GM12891 (cell line): Measurements from ENCODE around the gene GNB1L.

ENCODE experiments used
- DNase-seq: peaks from one replicate; pipeline ENCODE4 v3.0.0; 2011; ENCODE audit warnings: low spot score; ENCODE audit not compliant: insufficient read length
- FAIRE-seq: peaks from 2 replicates; lab custom pipeline; 2011; peaks lifted over from hg19 to GRCh38; lab: Jason Lieb, UNC
- PAX5 ChIP-seq: IDR thresholded peaks from 2 replicates; pipeline ENCODE4 v1.6.1; 2011; ENCODE audit warnings: low read length, moderate library complexity, mild to moderate bottlenecking; ENCODE audit not compliant: insufficient read depth, severe bottlenecking
- POLR2A ChIP-seq: IDR thresholded peaks from 2 replicates; pipeline ENCODE4 v1.6.1; 2011; ENCODE audit warnings: low read depth, low read length, control low read depth
- POLR2AphosphoS5 ChIP-seq: IDR thresholded peaks from 2 replicates; pipeline ENCODE4 v1.6.1; 2011; ENCODE audit warnings: low read depth, low read length, control low read depth
- POU2F2 ChIP-seq: IDR thresholded peaks from 2 replicates; pipeline ENCODE4 v1.6.1; 2011; ENCODE audit warnings: low read depth, mild to moderate bottlenecking, control low read depth, low read length, moderate library complexity
- SPI1 ChIP-seq: IDR thresholded peaks from 2 replicates; pipeline ENCODE4 v1.6.1; 2011; ENCODE audit warnings: low read depth, low read length, control low read depth
- TAF1 ChIP-seq: IDR thresholded peaks from 2 replicates; pipeline ENCODE4 v1.6.1; 2011; ENCODE audit warnings: low read depth, low read length, control low read depth

Gene GNB1L

DNA sequence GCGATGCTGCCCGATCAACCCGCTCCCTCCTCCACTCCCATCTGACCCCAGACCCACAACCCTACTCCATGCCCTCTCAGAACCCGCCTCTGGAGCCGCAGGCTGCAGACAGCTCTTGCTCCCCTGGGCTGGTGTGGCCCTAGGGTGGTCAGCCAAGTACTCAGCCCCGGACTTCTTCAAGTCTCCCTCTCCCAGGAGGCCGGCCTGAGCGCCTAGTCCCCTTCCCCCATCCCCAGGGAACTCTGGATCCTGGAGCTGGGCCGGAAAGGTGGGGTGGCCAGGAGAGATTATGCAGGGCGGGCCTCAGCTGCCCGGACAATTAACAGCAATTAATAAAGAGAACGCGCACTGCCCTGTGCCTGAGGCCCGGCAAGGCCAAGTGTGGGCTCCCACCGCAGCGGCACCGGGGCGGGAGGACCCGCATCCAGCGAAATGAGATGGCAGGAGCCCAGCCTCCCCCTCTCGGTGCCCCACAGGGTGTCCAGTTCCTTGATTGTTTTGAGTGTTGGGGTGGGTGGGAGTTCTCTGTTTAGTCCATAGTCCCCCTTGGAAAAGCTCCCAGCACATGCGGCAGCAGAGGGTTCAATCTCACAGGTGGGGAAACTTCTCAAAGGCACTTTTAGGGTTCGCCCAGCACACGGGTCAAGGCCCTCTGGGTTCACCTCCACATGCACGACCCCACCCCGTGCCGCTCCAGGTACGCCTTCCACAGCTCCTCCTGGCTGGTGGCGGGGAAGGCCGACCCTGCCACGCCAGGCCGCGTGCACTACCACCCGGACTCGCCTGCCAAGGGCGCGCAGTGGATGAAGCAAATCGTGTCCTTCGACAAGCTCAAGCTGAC is 91.0 kb downstream of the GNB1L start:
- FAIRE-seq (no peak), DNase-seq (no peak)
- TF ChIP-seq POLR2A, result no peak

DNA sequence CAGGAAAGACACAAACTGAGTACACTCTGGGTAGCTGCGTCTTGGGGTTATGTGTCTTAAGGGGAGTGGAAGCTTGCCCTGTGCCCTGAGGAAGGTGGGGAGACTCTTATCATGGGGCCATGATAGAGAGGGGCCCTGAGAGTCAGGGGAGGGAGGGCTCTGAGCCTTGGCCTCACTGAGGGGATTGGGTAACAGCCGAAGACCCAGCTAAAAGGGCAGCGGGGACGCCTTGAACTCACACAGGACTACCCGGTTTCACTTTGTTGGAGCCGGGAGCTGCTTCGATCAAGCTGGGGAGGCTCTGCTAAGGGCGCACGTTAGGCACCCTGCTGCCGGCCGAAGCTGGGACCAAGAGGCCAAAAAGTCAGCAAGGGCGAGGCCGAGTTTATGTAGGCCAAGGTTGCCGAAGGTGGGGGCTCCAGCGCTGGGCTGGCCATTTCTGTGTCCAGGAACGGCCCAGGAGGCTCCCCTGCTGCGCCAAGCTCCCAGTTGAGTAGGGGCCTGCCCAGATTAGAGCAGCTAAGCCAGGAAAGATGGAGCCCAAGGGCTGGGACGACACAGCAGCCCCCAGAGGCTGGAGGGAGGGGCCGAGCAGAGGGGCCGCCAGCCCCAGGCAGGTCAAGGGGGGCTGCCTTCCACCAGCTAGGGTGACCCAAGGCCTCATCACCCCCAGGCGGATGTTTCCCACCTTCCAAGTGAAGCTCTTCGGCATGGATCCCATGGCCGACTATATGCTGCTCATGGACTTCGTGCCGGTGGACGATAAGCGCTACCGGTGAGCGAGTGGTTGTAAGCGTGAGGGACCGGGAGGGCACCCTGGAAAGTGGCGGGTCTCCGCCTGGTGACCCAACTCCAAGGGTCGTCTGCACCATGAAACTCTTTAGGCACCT is 91.9 kb downstream of the GNB1L start:
- FAIRE-seq (no peak), DNase-seq (no peak)
- no peak for TF ChIP-seq PAX5
- no peak for TF ChIP-seq POLR2AphosphoS5
- no peak for TF ChIP-seq POLR2A
- TF ChIP-seq TAF1, result no peak
- no peak for TF ChIP-seq SPI1
- no peak for TF ChIP-seq POU2F2

- no peak for FAIRE-seq
- TF ChIP-seq POU2F2 (no peak), PAX5 (no peak), POLR2AphosphoS5 (no peak), SPI1 (no peak), TAF1 (no peak), POLR2A (no peak)
These were observed 92.7 kb downstream of the GNB1L start for GRCh38 chr22:19761725-19762567.

GRCh38 chr22:19760951-19761724 is 93.5 kb downstream of the GNB1L start:
- no peak for FAIRE-seq
- TF ChIP-seq SPI1 (no peak), POU2F2 (no peak), TAF1 (no peak), POLR2A (no peak)
- DNase-seq, result no peak

More at GRCh38 chr22:19761725-19762567, 92.7 kb downstream of the GNB1L start:
- DNase-seq, result no peak

GRCh38 chr22:19760058-19760950 is 94.4 kb downstream of the GNB1L start, which contains the start of gene TBX1:
TSS of gene TBX1 (plus strand) at chr22:19760778. CDS start at chr22:19760844, 66 bp downstream.
- no peak for FAIRE-seq
- no peak for TF ChIP-seq POU2F2
- no peak for TF ChIP-seq PAX5
- TF ChIP-seq POLR2A, result no peak
- TF ChIP-seq TAF1, result no peak
- TF ChIP-seq POLR2AphosphoS5, result no peak
- TF ChIP-seq SPI1, result no peak

GRCh38 chr22:19759427-19760057 is 95.1 kb downstream of the GNB1L start:
- TF ChIP-seq POLR2A, result no peak
- no peak for TF ChIP-seq PAX5
- no peak for TF ChIP-seq TAF1
- TF ChIP-seq POU2F2, result no peak
- TF ChIP-seq SPI1, result no peak
- TF ChIP-seq POLR2AphosphoS5, result no peak
- DNase-seq (no peak), FAIRE-seq (no peak)

More at GRCh38 chr22:19760058-19760950, 94.4 kb downstream of the GNB1L start, which contains the start of gene TBX1:
- no peak for DNase-seq

- FAIRE-seq, result no peak
These were observed 95.7 kb downstream of the GNB1L start for GRCh38 chr22:19758896-19759426.

GRCh38 chr22:19757985-19758895 is 96.4 kb downstream of the GNB1L start:
- FAIRE-seq (no peak), DNase-seq (no peak)
- no peak for TF ChIP-seq POU2F2

More at GRCh38 chr22:19758896-19759426, 95.7 kb downstream of the GNB1L start:
- DNase-seq, result no peak
- TF ChIP-seq POLR2AphosphoS5 (no peak), SPI1 (no peak), TAF1 (no peak), POLR2A (no peak), POU2F2 (no peak), PAX5 (no peak)
